Measurements from ENCODE around the gene ME1.
"Not testable (repeated sequence)": the region's sequence is repeated elsewhere in the genome, so short reads cannot be mapped to it uniquely, and the experiment has no call there.

The ME1 gene

GRCh38 chr6:83352424-83353061, 78.3 kb downstream of the ME1 start:
- no peak for DNase-seq

GRCh38 chr6:83343121-83343520, 87.7 kb downstream of the ME1 start:
- no peak for DNase-seq

GRCh38 chr6:83341765-83342164, 89.1 kb downstream of the ME1 start:
- DNase-seq = no peak

- not testable (repeated sequence) for DNase-seq
Observed at GRCh38 chr6:83333916-83334315, 96.9 kb downstream of the ME1 start.

- DNase-seq = no peak
Observed at GRCh38 chr6:83333500-83333899, 97.4 kb downstream of the ME1 start.

GRCh38 chr6:83314693-83315092, 116.2 kb downstream of the ME1 start:
- no peak for DNase-seq

- no peak for DNase-seq
Observed at GRCh38 chr6:83313882-83314281, 117.0 kb downstream of the ME1 start.

- DNase-seq = no peak
Observed at GRCh38 chr6:83311231-83311630, 119.6 kb downstream of the ME1 start.

GRCh38 chr6:83310046-83310445, 120.8 kb downstream of the ME1 start:
- no peak for DNase-seq

GRCh38 chr6:83309344-83309743, 121.5 kb downstream of the ME1 start:
- no peak for DNase-seq

GRCh38 chr6:83308833-83309232, 122.0 kb downstream of the ME1 start:
- DNase-seq = no peak

- DNase-seq = no peak
Observed at GRCh38 chr6:83307849-83308248, 123.0 kb downstream of the ME1 start.

GRCh38 chr6:83303426-83303825, 127.4 kb downstream of the ME1 start:
- DNase-seq = no peak

- no peak for DNase-seq
Observed at GRCh38 chr6:83294676-83295075, 136.2 kb downstream of the ME1 start.

GRCh38 chr6:83292900-83293843, 137.7 kb downstream of the ME1 start:
- no peak for DNase-seq

- DNase-seq = not testable (repeated sequence)
Observed at GRCh38 chr6:83287298-83287697, 143.6 kb downstream of the ME1 start.

GRCh38 chr6:83285917-83286316, 144.9 kb downstream of the ME1 start:
- DNase-seq = no peak

GRCh38 chr6:83273596-83273995, 157.3 kb downstream of the ME1 start:
- DNase-seq = no peak

- DNase-seq = no peak
Observed at GRCh38 chr6:83270971-83271719, 159.7 kb downstream of the ME1 start.

- DNase-seq = no peak
Observed at GRCh38 chr6:83265384-83265783, 165.5 kb downstream of the ME1 start.

- DNase-seq = no peak
Observed at GRCh38 chr6:83260577-83260976, 170.3 kb downstream of the ME1 start.

GRCh38 chr6:83258517-83258916, 172.3 kb downstream of the ME1 start:
- DNase-seq = no peak

GRCh38 chr6:83257791-83258190, 173.1 kb downstream of the ME1 start:
- DNase-seq = no peak

- DNase-seq = not testable (repeated sequence)
Observed at GRCh38 chr6:83256719-83257118, 174.1 kb downstream of the ME1 start.
